Endometrium (tissue), 2 donors: Measurements from ENCODE around the gene CPD.
"Not testable (repeated sequence)": the region's sequence is repeated elsewhere in the genome, so short reads cannot be mapped to it uniquely, and the experiment has no call there.

Experiments used
- FAIRE-seq: peaks from 2 replicates; lab custom pipeline; 2012; peaks lifted over from hg19 to GRCh38; lab: Jason Lieb, UNC
- donor health status: control.
- donor health status: control.

The CPD gene

DNA sequence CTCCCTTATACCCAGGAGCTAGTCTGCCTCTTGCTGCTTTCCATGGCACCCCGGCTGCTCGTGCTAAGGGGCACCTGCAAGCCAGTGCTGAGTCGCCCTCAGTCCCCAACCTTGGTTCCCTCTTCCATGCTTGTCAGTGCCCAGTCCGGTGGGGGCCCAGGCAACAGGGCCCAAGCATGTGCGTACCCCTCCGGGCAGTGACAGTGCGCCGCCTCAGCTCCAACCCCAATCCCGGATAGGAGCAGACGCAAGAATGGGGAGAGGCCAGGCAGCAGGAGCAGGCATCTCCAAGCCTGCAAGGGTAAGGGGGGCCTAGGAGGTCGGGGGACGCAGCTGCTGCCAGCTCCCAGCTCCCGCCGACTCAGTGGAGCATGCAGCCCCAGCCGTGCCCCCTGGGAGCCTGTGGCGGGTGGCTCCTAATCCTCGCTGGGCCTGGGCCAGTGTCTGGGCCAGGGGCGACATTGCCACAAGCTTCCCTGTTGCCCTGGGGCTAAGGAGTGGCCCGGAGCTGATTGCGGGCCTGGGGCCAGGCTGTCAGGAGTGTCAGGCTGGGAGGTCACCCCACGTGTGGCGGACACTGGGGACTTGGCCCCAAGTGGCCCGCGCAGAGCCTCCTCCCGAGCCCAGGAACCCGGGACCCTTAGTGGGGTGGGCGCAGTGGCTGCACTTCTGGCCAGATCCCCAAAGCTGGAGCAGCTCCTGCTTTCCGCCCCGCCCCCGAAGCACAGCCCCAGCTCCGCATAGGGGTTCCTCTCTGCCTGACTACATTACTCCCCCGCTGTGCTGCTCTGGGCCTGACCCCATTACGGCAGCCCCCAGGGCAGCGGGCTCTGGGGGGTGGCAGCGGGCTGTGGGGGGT is 9.8 kb downstream of the CPD start:
- no peak for FAIRE-seq

DNA sequence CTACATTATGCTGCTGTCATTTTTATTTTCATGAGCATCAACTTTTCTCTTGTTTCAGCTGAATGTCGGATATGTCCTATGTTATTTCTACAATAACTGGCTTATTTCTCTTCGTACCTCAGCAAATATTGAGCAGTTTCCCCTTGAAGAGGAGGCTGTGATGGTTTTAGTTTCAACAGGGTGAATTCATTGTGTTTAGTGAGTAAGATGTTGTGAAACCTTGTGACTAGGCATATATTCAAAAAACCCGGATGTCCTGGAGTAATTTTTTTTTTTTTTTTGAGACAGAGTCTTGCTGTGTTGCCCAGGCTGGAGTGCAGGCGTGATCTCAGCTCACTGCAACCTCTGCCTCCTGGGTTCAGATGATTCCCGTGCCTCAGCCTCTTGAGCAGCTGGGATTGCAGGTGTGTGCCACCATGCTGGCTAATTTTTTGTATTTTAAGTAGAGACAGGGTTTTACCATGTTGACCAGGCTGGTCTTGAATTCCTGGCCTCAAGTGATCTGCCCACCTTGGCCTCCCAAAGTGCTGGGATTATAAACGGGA is 11.1 kb downstream of the CPD start:
- no peak for FAIRE-seq

DNA sequence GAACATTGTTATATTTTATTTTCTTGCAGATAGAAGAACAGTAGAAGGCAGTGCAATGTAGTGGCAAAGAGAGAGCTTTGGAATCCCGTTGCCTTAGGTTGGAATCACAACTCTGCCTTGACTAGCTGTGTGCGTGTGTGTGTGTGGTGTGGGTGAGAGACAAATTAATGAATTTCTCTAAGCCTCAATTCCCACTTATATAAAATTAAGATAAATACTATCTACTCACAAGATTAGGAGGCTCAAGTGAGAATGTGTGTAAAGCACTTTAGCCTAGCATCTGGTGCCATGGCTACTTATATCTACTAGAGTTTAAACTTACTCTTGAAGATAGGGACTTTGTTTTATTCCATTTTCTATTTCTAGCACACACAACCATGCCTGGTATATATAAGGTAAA is 12.8 kb downstream of the CPD start:
- no peak for FAIRE-seq

DNA sequence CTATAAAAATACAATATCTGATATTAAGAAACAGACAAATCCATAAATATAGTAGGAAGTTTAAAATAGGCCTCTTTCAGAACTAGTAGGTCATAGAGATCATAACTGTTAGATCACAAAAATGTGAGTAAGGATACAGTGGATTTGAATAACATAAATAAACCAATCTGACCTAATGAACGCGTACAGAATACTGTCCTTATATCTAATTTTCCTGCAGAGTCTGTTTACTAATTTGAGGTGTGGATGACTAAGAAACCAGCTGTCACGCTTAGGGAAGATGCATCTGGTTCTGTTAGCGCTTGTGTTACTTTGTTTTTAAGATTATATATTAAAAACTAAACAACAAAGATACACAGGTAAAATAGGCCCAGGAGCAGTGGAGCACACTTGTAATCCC is 14.8 kb downstream of the CPD start:
- FAIRE-seq = no peak

DNA sequence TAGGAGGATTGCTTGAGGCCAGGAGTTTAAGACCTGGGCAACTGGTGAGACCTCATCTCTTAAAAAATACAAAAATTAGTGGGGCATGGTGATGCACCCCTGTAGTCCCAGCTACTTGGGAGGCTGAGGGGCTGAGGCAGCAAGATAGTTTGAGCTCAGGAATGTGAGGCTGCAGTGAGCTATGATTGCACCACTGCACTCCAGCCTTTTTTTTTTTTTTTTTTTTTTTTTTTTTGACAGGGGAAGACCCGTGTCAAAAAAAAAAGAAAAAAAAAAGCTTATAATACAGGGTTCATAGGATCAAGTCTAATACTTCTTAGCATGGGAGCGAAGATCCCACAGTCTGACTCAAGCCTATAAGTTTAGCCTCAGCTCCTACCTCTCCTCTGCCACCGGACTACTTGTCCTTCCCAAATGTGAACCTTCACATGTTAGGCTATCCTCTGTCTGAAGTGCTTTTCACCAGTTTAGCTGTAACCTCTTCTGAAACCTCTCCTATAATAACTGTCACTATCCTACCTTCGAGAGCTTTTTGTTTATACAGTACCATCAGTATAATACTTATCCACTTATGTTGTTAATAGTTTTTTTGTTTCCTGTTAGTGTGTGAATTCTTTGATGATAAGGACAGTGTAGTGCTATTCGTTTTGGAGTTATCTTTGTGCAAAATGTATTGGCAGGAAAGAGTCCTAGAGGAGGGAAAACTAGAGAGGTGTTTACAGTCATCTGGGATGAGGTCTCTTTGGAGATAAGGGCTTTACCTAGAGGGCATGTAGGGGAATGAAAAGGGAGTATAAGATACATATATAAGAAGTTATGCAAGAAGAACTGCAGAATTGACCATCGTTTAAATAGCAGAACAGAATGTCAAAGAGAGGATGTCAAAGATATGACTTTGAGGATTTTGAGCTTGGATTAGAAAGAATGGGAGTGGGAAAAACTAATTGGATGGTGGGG is 15.5 kb downstream of the CPD start:
- no peak for FAIRE-seq

DNA sequence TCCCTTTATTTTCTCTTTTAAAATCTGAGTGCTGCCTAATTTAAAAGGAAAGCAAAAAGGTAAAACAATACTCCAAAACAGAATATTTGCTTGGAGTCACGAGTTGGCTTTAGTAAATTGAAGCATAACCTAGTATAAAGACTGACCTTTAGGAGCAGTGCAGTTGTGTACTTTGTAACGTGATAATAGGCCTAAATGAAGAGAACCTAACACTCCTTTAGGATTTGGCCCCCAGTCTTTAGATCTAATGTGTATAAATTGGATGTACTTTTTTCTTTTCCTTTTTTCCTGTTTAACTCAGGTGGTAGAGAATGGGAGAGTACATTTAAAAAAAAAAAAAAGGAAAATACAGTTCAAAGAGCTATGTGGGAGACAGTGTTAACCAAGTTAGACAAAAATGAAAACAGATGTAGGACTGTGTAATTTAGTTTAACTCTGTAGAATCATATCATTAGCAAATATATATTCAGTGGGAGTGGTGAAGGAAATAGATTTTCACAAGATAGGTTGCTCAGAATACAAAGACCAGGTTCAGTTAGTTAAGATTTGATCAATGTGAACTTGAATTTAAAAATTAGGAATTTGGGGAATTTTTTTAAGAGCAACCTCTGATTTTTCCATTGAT is 16.8 kb downstream of the CPD start:
- FAIRE-seq = no peak

DNA sequence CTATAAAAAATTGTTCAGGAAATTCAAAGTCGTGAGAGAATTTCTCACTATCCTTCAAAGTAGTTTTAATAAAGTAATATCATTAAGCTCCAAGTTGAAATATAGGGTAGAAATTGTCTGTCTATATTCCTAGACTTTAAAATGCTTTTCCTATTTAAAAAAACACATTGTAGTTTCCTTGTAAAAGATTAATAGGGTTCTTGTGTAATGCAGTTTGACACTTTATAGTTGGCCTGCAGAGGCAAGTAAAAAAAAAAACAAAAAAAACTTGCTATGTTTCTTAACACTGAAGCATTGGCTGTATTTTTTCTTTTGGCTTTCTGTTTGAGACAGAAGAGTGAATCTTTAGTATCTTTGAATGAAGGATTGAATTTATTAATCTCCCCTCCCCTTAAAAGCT is 17.4 kb downstream of the CPD start:
- no peak for FAIRE-seq

DNA sequence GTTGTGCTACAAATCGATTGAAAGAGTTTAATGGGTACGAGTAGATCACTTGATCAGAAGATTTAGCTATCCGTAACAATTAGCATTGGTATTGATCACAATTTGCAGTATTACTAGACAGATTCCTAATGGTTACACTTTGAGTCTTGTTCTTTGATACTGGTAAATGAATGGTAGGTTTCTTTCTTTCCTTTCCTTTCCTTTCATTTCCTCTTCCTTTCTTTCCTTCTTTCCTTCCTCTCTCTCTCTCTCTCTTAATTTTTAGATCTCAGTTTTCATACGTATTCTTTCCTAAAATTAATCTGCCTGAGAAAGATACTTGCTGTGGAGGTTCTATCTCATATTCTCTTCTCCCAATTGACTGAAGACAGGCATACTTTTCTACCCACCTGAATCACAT is 17.9 kb downstream of the CPD start:
- FAIRE-seq = no peak

DNA sequence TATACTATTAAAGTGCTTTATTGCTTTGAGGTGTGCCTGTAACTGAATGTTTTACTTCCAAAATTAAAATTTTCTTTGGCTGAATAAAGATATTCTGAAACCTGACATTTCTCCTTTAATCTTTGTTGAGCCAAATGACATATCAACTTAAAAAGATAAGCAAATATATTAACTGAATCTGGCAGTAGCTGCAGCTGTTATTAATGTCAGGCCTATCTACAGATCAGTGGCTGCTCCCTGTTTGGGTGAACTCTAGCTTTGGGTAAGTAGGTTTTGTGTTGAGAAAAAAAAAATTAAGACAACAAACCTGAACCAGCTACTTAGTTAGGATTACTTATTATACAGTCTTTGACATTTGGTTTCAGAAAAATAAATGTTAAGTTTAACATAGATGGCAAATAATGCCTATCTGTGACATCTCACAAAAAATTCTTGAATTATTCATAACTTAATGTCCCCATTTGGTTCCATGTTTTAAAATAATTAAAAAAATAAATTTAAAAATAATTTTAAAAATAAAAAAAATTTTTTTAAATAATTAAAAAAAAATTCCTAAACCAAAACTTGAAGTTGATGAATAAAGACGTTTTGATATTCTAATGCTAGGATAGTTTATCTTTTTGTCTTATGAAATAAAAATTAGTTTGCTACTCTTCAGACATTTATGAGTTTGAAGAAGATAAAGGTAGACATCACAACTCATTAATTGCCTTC is 19.8 kb downstream of the CPD start:
- peak; percentile 74 for FAIRE-seq

DNA sequence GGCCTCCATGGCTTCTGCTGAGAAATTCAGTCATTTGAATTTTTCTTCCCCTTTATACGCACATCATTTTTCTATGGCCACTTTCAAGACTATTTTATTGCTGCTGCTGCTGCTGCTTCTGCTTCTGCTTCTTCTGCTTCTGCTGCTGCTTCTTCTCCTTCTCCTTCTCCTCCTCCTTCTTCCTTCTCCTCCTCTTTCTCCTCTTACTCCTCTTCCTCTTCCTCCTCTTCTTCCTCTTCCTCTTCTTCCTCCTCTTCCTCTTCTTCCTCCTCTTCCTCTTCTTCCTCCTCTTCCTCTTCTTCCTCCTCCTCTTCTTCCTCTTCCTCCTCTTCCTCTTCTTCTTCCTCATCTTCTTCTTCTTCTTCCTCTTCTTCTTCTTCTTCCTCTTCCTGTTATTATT is 22.4 kb downstream of the CPD start:
- FAIRE-seq = no peak

DNA sequence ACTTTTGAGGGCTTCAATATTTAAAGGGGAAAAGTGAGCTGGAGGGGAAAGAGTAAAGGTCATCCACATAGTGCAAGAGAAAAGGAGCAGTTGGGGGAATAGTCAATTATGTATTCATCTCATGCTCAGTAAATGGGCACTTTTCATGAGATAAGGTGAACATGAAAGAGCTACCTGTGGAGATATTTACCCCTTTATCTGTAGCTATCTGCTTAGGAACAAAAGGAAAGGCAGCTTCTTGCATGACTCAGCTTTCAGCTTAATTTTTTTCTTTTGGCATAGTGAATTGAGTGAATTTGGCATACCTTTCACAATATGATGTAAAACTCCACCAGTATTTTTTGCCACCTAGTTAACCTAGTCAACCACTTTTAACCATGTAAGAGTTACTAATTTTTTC is 26.4 kb downstream of the CPD start:
- FAIRE-seq = no peak

DNA sequence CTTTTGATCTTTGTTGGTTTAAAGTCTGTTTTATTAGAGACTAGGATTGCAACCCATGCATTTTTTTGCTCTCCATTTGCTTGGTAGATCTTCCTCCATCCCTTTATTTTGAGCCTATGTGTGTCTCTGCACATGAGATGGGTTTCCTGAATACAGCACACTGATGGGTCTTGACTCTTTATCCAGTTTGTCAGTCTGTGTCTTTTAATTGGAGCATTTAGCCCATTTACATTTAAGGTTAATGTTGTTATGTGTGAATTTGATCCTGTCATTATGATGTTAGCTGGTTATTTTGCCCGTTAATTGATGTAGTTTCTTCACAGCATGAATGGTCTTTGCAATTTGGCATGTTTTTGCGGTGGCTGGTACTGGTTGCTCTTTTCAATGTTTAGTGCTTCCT is 31.9 kb downstream of the CPD start:
- not testable (repeated sequence) for FAIRE-seq

DNA sequence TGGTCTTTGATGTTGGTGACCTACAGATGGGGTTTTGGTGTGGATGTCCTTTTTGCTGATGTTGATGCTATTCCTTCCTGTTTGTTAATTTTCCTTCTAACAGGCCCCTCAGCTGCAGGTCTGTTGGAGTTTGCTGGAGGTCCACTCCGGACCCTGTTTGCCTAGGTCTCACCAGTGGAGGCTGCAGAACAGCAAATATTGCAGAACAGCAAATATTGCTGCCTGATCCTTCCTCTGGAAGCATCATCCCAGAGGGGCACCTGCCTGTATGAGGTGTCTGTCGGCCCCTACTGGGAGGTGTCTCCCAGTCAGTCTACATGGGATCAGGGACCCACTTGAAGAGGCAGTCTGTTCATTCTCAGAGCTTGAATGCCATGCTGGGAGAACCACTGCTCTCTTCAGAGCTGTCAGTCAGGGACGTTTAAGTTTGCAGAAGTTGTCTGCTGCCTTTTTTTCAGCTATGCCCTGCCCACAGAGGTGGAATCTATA is 33.3 kb downstream of the CPD start:
- FAIRE-seq = not testable (repeated sequence)

DNA sequence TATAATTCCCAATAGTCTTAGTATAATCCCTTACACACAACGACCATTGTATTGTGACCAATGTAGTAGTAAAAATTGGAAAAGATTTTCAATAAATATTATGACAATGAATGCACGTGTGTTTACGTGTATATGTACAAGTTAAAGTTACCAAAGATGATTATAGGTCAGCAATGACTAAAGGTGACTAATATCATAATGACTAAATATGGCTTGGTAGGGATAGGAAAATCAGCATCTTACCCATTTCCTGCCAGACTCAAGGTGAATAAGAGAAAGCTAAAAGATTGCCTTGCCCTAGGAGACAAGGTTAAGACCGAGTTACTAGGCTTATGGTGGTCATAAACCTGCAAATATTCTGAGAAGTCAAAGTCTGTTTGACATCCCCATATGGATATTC is 34.4 kb downstream of the CPD start:
- no peak for FAIRE-seq

DNA sequence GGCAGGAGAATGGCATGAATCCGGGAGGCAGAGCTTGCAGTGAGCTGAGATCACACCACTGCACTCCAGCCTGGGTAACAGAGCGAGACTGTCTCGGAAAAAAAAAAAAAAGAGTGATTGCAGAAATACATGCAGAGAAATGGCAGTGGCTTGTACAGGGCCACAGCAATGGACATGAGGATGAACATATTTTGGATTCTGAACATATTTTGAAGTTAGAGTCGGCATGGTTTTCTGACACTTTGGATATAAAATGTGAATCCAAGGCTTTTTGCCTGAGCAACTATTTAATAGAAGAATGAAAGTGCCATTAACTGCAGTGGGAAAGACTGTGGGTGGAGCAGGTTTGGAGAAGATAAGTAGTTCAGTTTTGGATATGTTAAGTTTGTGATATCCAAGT is 35.8 kb downstream of the CPD start:
- no peak for FAIRE-seq

DNA sequence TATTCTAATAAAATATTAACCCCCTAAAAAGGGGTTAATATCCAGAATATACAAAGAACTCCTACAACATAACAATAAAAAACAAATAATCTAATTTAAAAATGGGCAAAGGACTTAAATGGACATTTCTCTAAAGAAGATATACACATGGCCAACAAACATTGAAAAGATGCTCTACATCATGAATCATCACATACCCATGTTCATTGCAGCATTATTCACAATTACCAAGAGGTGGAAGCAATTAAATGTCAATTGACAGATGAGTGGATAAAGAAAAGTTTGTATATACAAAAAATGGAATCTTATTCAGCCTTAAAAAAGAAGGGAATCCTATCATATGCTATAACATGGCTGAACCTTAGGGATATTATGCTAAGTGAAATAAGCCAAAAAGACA is 36.8 kb downstream of the CPD start:
- no peak for FAIRE-seq

DNA sequence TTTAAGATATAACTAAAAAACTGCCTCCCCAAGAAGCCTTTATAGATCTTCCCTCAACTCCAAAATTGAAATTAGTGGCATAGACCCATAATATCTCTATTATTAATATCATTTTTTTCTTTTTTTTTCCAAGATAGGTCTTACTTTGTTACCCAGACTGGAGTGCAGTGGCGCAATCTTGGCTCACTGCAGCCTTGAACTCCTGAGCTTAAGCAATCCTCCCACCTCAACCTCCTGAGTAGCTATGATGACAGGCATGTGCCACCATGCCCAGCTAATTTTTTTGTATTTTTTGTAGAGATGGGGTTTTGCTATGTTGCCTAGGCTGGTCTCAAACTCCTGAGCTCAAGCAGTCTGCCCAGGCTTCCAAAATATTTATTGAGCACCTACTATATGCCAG is 39.3 kb downstream of the CPD start:
- not testable (repeated sequence) for FAIRE-seq

DNA sequence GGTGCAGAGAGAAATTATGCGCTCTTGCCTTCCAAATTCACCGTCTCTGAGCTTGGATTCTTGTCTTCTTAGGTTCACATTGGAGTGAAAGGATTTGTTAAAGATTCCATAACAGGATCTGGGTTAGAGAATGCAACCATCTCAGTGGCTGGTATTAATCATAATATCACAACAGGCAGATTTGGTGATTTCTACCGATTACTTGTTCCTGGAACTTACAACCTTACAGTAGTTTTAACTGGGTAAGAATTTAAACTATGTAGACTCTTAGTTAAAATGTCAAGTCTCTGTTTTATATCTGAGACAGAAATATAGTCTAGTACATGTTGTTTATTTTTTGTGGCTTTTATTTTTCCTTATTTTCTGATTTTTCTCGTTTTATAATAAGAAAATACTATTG is 42.9 kb downstream of the CPD start:
- peak; percentile 81 for FAIRE-seq

DNA sequence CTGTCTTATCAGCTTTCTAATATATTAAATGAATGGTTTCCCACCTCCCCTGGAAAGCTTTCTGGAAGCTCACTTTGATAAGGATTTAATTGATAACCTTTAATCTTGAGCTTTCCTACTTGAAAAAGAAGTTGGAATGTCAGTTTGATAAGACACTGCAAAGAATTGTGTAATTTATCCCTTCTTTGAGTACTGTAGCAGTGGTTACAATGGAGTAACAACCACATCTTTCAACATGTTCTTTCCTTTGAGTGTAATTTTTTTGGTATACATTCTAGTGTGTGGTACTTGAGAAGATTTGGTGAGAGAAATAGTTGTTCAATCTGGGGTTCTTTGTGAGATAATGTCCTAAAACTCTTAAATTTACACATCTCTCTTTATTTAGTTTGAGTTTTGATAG is 43.4 kb downstream of the CPD start:
- FAIRE-seq = no peak

DNA sequence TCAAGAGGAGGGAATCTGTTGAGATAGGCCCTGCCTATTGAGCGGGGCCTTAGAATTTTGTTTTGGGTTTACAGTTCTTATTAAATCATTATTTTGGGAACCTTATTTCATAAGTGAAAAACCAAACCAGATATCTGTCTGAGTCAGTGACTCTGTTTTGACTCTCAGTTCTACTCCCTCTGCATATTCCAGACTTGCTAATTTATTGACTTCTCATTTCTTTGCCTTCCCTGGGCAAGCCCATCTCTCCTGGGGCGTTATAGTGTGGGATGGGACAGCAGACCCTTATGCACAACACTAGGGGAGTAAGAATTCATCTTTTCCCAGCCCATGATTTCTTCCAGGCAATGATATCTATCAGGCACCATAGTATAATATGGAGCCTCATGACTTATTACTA is 45.7 kb downstream of the CPD start:
- no peak for FAIRE-seq

DNA sequence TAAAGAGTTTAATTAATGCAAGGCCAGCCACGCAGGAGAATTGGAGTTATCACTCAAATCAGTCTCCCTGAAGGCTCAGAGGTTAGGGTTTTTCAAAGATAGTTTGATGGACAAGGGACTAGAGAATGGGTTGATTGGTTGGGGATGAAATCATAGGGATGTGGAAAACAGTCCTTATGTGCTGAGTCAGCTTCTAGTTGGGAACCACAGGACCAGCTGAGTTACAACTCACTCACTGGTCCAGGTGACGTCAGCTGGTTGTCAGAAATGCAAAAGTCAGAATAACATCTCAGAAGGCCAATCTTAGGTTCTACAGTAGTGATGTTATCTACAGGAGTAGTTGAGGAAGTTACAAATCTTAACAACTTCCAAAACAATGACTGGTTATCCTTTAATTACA is 47.6 kb downstream of the CPD start:
- no peak for FAIRE-seq

DNA sequence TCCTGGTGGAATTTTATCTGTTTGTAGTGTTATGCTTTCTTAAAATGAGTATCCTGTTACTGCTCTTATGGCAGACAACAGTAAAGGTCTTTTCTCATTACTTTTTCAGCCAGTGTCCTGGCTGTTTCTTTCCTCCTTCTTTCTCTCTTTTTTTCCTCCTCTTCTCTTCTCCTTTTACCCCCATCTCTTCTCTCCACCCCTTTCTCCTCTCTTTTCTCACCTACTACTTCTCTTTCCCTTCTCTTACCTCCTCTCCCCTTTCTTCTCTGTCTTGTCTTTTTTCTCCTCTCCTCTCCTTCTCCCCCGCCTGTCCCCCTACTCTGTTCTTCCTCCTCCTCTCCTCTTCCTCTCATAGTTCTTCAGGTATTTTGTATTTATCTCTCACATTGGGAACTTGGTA is 48.9 kb downstream of the CPD start:
- FAIRE-seq = no peak
